ENCODE data around the gene WNT7B.

DNA sequence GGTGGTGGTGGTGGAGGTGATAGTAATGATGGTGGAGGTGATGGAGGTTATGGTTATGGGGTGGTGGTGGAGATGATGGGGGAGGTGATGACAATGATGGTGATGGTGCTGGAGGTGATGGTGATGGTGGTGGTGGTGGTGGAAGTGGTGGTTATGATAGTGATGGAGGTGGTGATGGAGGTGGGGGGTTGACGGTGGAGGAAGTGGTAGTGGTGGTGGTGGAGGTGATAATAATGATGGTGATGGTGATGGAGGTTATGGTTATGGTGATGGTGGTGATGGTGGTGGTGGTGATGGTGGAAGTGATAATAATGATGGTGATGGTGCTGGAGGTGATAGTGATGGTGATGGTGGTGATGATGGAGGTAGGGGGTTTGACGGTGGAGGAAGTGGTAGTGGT is 16.9 kb upstream of the WNT7B start:
- TF ChIP-seq POLR2A (IDR thresholded peaks at IDR 0.05) (no peak), EP300 (IDR thresholded peaks at IDR 0.05) (no peak), POLR2AphosphoS5 (IDR thresholded peaks at IDR 0.05) (no peak)
- TF ChIP-seq, protein P1, sequence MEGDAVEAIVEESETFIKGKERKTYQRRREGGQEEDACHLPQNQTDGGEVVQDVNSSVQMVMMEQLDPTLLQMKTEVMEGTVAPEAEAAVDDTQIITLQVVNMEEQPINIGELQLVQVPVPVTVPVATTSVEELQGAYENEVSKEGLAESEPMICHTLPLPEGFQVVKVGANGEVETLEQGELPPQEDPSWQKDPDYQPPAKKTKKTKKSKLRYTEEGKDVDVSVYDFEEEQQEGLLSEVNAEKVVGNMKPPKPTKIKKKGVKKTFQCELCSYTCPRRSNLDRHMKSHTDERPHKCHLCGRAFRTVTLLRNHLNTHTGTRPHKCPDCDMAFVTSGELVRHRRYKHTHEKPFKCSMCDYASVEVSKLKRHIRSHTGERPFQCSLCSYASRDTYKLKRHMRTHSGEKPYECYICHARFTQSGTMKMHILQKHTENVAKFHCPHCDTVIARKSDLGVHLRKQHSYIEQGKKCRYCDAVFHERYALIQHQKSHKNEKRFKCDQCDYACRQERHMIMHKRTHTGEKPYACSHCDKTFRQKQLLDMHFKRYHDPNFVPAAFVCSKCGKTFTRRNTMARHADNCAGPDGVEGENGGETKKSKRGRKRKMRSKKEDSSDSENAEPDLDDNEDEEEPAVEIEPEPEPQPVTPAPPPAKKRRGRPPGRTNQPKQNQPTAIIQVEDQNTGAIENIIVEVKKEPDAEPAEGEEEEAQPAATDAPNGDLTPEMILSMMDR (IDR thresholded peaks at IDR 0.05): no peak
